NCI-H1105 (cell line): ENCODE results near the gene COL4A2.

ENCODE experiments used
- DNase-seq: peaks from one replicate; lab custom pipeline; 2025; lab: John Stamatoyannopoulos, UW

COL4A2 gene

DNA sequence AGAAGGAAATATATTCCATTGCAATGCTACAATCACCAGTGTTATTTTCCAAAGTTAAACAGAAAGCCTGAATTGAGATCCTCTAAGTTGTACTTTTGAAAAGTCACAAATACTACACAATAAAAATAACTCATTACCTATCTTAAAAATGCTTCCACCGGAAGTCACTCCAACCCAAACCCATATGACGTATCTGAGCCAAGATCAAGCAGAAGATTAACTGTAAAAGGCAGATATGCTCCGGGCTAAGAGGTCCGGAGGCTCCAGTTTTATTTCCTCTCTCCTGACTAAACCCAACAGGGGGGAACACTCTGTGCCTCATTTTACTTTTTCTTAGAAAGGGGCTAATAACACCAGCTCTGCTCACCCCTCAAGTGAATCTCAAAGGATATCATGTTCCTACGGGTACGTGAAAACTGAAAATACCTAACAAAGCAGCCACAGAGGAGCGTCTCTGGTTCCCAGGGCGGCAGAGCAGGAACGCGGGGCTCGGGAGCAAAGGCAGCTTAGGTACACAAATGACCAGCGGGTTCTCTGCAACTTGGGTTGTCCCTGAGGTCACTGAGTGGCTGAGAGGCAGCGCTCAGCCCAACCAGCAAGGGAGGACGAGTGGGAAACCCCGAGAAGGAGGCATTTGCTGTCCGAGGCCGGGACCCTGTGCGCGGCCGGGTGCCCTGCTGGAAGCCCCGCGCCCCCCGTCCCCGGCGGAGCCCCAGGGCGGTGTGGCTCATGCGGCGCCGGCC lies 253.7 kb downstream of the COL4A2 start:
- DNase-seq: no peak

DNA sequence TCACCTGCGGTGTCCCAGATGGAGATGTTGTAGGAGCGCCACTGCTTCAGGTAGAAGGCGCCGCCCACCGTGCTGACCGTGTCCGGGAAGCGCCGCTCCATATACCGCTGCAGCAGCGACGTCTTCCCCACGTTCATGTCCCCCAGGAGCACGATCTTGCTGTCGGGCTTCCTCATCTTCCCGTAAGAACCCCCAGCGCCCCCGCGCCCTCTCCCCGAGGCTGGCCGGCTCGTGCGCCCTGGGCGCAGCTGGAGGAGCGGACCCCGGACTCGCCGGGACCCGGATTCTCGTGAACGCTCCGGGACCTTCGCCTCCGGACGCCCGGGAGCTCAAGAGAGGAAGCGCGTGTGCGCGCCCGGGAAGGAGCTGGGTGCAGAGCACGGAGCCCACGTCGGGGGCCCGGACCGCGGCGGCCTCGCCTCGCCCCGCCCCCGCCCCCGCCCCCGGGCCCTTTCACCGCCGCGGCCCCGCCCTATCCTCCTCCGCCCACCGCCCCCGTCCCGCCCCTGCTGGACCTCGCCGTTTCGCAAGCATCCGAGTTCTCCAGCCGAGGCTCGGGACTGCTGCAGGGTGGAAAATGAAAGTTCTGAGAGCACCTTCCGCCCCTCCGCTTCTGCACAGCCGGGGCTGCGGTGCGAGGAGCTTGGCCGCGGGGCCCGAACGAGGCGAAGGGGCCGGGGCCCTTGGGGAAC lies 254.4 kb downstream of the COL4A2 start, which contains the start of gene RAB20:
TSS of gene RAB20 (minus strand) at position 379 of the 692 bp plus-strand sequence. CDS start at position 176, 203 bp downstream.
- peak; percentile 66 for DNase-seq

DNA sequence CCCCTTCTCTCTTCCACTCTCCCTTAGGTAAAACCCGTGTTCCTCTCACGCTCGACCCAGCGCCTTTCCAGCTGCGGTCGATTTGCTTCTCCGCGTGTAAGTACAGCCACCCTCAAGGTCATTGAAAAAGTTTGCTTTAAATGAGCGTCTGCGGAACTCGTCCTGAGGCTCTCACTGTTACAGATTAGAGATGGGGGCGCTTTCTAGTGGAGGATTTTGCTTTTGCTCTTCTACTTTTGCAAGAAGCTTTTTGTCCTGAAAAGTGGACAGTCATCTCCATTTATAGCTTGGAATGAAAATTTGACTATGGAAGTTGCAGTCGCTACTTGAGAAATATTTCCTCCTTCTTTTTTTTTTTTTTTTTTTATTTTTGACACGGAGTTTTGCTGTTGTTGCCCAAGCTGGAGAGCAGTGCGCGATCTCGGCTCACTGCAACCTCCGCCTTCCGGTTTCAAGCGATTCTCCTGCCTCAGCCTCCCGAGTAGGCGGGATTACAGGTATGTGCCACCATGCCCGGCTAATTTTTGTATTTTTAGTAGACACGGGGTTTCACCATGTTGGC lies 255.0 kb downstream of the COL4A2 start:
- DNase-seq: no peak
